HepG2 (cell line): Measurements from ENCODE around the gene ANKRD34C. TPM values are rescaled to one million over a fixed set of nuclear protein-coding genes. Genes with fewer than 3 reads are reported as not detected.

Experiments
- CBX2 ChIP-seq, 2 experiments: fragments of 200-600 bp in 1 of 2; sonication (generic); formaldehyde crosslinking in 1 of 2; IDR thresholded peaks; 2 replicates each; pipeline versions ENCODE4 v1.7.0 to v1.8.1; 2018 to 2022; ENCODE audit warnings: low read depth in 2 of 2, low read length in 1 of 2, mild to moderate bottlenecking in 1 of 2, missing genetic modification reagents in 1 of 2
- HMGA1 ChIP-seq: sonication (generic); formaldehyde crosslinking; conservative IDR thresholded peaks from 2 replicates; pipeline ENCODE4 v1.4.0; 2020; ENCODE audit warnings: missing genetic modification reagents
- NFATC3 ChIP-seq: sonication (generic); formaldehyde crosslinking; IDR thresholded peaks from 2 replicates; pipeline ENCODE4 v1.5.1; 2020; ENCODE audit warnings: mild to moderate bottlenecking, missing genetic modification reagents
- SAP130 ChIP-seq: IDR thresholded peaks from 2 replicates; pipeline ENCODE4 v1.6.1; 2016; ENCODE audit warnings: low read depth
- STAT5B ChIP-seq: sonication (generic); formaldehyde crosslinking; IDR thresholded peaks from 2 replicates; pipeline ENCODE4 v1.4.0; 2020; ENCODE audit warnings: missing genetic modification reagents
- TBX2 ChIP-seq: sonication (generic); formaldehyde crosslinking; IDR thresholded peaks from 2 replicates; pipeline ENCODE4 v1.5.0; 2020; ENCODE audit warnings: missing genetic modification reagents, mild to moderate bottlenecking, borderline replicate concordance
- TMF1 ChIP-seq: sonication (generic); formaldehyde crosslinking; IDR thresholded peaks from 2 replicates; pipeline ENCODE4 v1.8.1; 2022; ENCODE audit warnings: low read depth, missing genetic modification reagents
- ZFP90 ChIP-seq: sonication (generic); formaldehyde crosslinking; IDR thresholded peaks from 2 replicates; pipeline ENCODE4 v1.8.0; 2022; ENCODE audit warnings: missing genetic modification reagents, mild to moderate bottlenecking, inconsistent platforms, borderline replicate concordance
- ZNF274 ChIP-seq: sonication (generic); formaldehyde crosslinking; IDR thresholded peaks from 2 replicates; pipeline ENCODE4 v1.5.1; 2020; ENCODE audit warnings: mild to moderate bottlenecking, missing genetic modification reagents
- ZNF296 ChIP-seq: sonication (generic); formaldehyde crosslinking; conservative IDR thresholded peaks from 2 replicates; pipeline ENCODE4 v1.5.0; 2020; ENCODE audit warnings: mild to moderate bottlenecking, missing genetic modification reagents
- ZNF737 ChIP-seq: sonication (generic); formaldehyde crosslinking; IDR thresholded peaks from 2 replicates; pipeline ENCODE4 v1.5.0; 2020; ENCODE audit warnings: missing genetic modification reagents, mild to moderate bottlenecking, borderline replicate concordance
- ZNF792 ChIP-seq: IDR thresholded peaks from 2 replicates; pipeline ENCODE4 v1.6.1; 2016
- polyA plus RNA-seq, 8 experiments: library from polyadenylated mRNA; depleted of rRNA in 3 of 8; stranded (reverse) in 7 of 8; unstranded in 1 of 8; fragments of >200 nt; fragmentation: Illumina TruSeq in 4 of 8; extraction: Trizol in 4 of 8; gene quantifications; 2 replicates each; pipeline versions ENCODE4 v1.2.1 to v1.2.3, GENCODE V29; 2011 to 2016; ENCODE audit warnings: low read depth in 4 of 8, missing spikeins in 1 of 8, mixed read lengths in 1 of 8; ENCODE audit not compliant: insufficient read depth in 1 of 8
- total RNA-seq, 5 experiments: library from RNA; depleted of rRNA; stranded (reverse); fragments of >200 nt; fragmentation: Illumina TruSeq; extraction: Trizol; gene quantifications; 2 replicates each; pipeline ENCODE4 v1.2.3, GENCODE V29; 2016; ENCODE audit warnings: low read depth in 1 of 5
- TF ChIP-seq, protein P1 (sequence below): sonication (generic); formaldehyde crosslinking; IDR thresholded peaks from 2 replicates; pipeline ENCODE4 v1.5.0; 2020; ENCODE audit warnings: mild to moderate bottlenecking, missing genetic modification reagents
- TF ChIP-seq, protein P2 (sequence below): sonication (generic); formaldehyde crosslinking; IDR thresholded peaks from 2 replicates; pipeline ENCODE4 v1.5.1; 2020; ENCODE audit warnings: mild to moderate bottlenecking, missing genetic modification reagents, moderate library complexity
- TF ChIP-seq, protein P3 (sequence below): IDR thresholded peaks from 2 replicates; pipeline ENCODE4 v1.6.1; 2016; ENCODE audit warnings: low read depth
- TF ChIP-seq, protein P4 (sequence below), 2 experiments: IDR thresholded peaks; 2 replicates each; pipeline ENCODE4 v1.6.1; 2011 to 2012; ENCODE audit warnings: low read length in 2 of 2, borderline replicate concordance in 1 of 2, low read depth in 1 of 2, mild to moderate bottlenecking in 1 of 2, moderate library complexity in 1 of 2

Gene ANKRD34C
- total and polyA plus RNA-seq, 2 of the 13 experiments (the other 11 are each of a cell fraction or from before 2014, with no cell fraction given), result not detected

DNA sequence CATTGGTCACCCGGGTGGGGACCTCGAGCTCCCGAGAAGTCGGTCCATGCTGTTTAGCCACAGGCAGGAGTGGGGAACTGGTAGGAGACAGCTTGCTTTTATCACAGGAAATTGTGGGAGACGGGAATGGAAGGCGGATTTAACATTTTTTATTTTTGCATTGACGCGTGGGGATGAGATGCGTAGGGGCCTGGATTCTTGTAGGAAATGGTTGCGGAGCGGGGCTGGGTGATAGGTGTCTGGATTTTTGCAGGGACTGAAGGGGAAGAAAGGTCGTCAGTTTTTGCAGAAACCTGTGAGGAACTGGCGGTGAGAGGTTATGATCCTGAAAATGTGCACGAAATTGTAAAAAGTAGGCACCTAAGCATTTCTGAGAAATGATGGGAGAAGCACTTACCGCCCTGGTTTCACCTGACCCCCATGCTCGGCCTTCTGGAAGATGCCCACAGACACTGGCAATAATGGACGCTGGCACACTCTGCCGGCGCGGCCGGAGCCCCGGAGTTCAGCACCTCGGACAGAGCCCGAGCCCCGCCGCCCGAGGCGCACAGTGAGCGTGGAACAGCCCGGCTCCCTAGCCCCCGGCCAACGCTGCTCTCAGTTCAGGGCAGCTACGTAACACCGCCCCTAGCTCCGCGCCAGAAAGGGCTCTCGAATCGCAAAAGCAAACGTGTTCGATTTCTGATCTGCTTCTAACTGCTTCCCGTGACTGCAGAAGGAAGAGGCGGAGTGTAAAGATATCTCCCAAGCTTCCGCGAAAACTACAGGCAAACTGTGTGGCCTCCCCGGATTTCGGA, 928 bp downstream of the ANKRD34C start (continued):
- TF ChIP-seq, protein P1, sequence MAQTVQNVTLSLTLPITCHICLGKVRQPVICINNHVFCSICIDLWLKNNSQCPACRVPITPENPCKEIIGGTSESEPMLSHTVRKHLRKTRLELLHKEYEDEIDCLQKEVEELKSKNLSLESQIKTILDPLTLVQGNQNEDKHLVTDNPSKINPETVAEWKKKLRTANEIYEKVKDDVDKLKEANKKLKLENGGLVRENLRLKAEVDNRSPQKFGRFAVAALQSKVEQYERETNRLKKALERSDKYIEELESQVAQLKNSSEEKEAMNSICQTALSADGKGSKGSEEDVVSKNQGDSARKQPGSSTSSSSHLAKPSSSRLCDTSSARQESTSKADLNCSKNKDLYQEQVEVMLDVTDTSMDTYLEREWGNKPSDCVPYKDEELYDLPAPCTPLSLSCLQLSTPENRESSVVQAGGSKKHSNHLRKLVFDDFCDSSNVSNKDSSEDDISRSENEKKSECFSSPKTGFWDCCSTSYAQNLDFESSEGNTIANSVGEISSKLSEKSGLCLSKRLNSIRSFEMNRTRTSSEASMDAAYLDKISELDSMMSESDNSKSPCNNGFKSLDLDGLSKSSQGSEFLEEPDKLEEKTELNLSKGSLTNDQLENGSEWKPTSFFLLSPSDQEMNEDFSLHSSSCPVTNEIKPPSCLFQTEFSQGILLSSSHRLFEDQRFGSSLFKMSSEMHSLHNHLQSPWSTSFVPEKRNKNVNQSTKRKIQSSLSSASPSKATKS (CRISPR knock-in tag), result no peak
- TF ChIP-seq, protein P2, sequence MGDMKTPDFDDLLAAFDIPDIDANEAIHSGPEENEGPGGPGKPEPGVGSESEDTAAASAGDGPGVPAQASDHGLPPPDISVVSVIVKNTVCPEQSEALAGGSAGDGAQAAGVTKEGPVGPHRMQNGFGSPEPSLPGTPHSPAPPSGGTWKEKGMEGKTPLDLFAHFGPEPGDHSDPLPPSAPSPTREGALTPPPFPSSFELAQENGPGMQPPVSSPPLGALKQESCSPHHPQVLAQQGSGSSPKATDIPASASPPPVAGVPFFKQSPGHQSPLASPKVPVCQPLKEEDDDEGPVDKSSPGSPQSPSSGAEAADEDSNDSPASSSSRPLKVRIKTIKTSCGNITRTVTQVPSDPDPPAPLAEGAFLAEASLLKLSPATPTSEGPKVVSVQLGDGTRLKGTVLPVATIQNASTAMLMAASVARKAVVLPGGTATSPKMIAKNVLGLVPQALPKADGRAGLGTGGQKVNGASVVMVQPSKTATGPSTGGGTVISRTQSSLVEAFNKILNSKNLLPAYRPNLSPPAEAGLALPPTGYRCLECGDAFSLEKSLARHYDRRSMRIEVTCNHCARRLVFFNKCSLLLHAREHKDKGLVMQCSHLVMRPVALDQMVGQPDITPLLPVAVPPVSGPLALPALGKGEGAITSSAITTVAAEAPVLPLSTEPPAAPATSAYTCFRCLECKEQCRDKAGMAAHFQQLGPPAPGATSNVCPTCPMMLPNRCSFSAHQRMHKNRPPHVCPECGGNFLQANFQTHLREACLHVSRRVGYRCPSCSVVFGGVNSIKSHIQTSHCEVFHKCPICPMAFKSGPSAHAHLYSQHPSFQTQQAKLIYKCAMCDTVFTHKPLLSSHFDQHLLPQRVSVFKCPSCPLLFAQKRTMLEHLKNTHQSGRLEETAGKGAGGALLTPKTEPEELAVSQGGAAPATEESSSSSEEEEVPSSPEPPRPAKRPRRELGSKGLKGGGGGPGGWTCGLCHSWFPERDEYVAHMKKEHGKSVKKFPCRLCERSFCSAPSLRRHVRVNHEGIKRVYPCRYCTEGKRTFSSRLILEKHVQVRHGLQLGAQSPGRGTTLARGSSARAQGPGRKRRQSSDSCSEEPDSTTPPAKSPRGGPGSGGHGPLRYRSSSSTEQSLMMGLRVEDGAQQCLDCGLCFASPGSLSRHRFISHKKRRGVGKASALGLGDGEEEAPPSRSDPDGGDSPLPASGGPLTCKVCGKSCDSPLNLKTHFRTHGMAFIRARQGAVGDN, result peak; percentile 49; the same call in 1 of the 2 replicates
- TF ChIP-seq, protein P3, sequence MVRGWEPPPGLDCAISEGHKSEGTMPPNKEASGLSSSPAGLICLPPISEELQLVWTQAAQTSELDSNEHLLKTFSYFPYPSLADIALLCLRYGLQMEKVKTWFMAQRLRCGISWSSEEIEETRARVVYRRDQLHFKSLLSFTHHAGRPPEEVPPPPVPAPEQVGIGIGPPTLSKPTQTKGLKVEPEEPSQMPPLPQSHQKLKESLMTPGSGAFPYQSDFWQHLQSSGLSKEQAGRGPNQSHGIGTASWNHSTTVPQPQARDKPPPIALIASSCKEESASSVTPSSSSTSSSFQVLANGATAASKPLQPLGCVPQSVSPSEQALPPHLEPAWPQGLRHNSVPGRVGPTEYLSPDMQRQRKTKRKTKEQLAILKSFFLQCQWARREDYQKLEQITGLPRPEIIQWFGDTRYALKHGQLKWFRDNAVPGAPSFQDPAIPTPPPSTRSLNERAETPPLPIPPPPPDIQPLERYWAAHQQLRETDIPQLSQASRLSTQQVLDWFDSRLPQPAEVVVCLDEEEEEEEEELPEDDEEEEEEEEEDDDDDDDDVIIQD (CRISPR knock-in tag), result no peak
- TF ChIP-seq NFATC3 (CRISPR knock-in tag), result no peak
- peak; percentile 33; the same call in 1 of the 2 replicates for TF ChIP-seq SAP130
- peak; percentile 79; the same call in 1 of the 2 replicates for TF ChIP-seq ZNF296 (CRISPR knock-in tag)
- TF ChIP-seq, protein P4, sequence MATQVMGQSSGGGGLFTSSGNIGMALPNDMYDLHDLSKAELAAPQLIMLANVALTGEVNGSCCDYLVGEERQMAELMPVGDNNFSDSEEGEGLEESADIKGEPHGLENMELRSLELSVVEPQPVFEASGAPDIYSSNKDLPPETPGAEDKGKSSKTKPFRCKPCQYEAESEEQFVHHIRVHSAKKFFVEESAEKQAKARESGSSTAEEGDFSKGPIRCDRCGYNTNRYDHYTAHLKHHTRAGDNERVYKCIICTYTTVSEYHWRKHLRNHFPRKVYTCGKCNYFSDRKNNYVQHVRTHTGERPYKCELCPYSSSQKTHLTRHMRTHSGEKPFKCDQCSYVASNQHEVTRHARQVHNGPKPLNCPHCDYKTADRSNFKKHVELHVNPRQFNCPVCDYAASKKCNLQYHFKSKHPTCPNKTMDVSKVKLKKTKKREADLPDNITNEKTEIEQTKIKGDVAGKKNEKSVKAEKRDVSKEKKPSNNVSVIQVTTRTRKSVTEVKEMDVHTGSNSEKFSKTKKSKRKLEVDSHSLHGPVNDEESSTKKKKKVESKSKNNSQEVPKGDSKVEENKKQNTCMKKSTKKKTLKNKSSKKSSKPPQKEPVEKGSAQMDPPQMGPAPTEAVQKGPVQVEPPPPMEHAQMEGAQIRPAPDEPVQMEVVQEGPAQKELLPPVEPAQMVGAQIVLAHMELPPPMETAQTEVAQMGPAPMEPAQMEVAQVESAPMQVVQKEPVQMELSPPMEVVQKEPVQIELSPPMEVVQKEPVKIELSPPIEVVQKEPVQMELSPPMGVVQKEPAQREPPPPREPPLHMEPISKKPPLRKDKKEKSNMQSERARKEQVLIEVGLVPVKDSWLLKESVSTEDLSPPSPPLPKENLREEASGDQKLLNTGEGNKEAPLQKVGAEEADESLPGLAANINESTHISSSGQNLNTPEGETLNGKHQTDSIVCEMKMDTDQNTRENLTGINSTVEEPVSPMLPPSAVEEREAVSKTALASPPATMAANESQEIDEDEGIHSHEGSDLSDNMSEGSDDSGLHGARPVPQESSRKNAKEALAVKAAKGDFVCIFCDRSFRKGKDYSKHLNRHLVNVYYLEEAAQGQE (IDR thresholded peaks at IDR 0.05; ENCODE audit: borderline replicate concordance in 1 of 2, low read depth in 1 of 2, low read length in 2 of 2), result peak; percentile 92 to 97
- TF ChIP-seq HMGA1 (CRISPR knock-in tag), result no peak
- no peak for TF ChIP-seq ZNF274 (CRISPR knock-in tag)
- TF ChIP-seq TMF1 (CRISPR knock-in tag), result 0 out of 2 replicates have a peak, but pooled peaks have one; percentile 60
- TF ChIP-seq ZFP90 (CRISPR knock-in tag), result 0 out of 2 replicates have a peak, but pooled peaks have one; percentile 51
- TF ChIP-seq ZNF792, result 0 out of 2 replicates have a peak, but pooled peaks have one; percentile 30
- peak; percentile 39; the same call in 1 of the 2 replicates for TF ChIP-seq STAT5B
- no peak for TF ChIP-seq CBX2 (IDR thresholded peaks at IDR 0.05; ENCODE audit: low read depth, low read length)
- TF ChIP-seq CBX2 (CRISPR knock-in tag; IDR thresholded peaks at IDR 0.05; ENCODE audit: low read depth), result no peak
- TF ChIP-seq TBX2 (CRISPR knock-in tag), result 0 out of 2 replicates have a peak, but pooled peaks have one; percentile 35
- 0 out of 2 replicates have a peak, but pooled peaks have one; percentile 40 for TF ChIP-seq ZNF737 (CRISPR knock-in tag)
